ENCODE results near the gene ERICH6. TPM values are rescaled to one million over a fixed set of nuclear protein-coding genes. Genes with fewer than 3 reads are reported as not detected.
A peak's percentile ranks its signal among the peaks of the same experiment; 100 is the strongest.

ERICH6 gene
- total and polyA plus RNA-seq, 5 experiments from 2014 or later, result 0.14 to 0.60 (median 0.27) TPM; not detected in 2

- H3K27ac Mint-ChIP-seq, result no peak overlapping the region
- POLR2A ChIA-PET, result no interaction called here
- ATAC-seq, result no peak
- H3K27me3 Mint-ChIP-seq, result peaks cover 1 to 30% (median 4%) of the 10 kb centered on the region in 5 donors
- H3K4me3 Mint-ChIP-seq, result no peak overlapping the region
- H3K9me3 Mint-ChIP-seq, result no peaks in the 10 kb centered on the region
- peaks cover 0 to 17% (median 6%) of the 10 kb centered on the region in 4 donors for H3K4me1 Mint-ChIP-seq
- no peak for DNase-seq
- no peaks in the 10 kb centered on the region for H3K36me3 Mint-ChIP-seq
Observed at GRCh38 chr3:150662410-150663200, 41.1 kb downstream of the ERICH6 start.

GRCh38 chr3:150656316-150656715, 47.4 kb downstream of the ERICH6 start:
- DNase-seq, result no peak
- no peak for ATAC-seq
- no peaks in the 10 kb centered on the region for H3K36me3 Mint-ChIP-seq
- POLR2A ChIA-PET, result no interaction called here
- peak overlapping the region in 1 of 10 donors; percentile 21 for H3K27ac Mint-ChIP-seq
- peaks cover 0 to 17% (median 3%) of the 10 kb centered on the region in 5 donors for H3K27me3 Mint-ChIP-seq
- peaks cover 0 to 3% (median 0%) of the 10 kb centered on the region in 9 donors for H3K9me3 Mint-ChIP-seq
- H3K4me1 Mint-ChIP-seq, result no peaks in the 10 kb centered on the region
- no peak overlapping the region for H3K4me3 Mint-ChIP-seq

GRCh38 chr3:150653110-150653561, 50.6 kb downstream of the ERICH6 start:
- H3K27ac Mint-ChIP-seq, result no peak overlapping the region
- DNase-seq (no peak), ATAC-seq (no peak)
- H3K36me3 Mint-ChIP-seq, result no peaks in the 10 kb centered on the region
- H3K4me1 Mint-ChIP-seq, result no peaks in the 10 kb centered on the region
- no peak overlapping the region for H3K4me3 Mint-ChIP-seq
- peaks cover 0 to 3% (median 0%) of the 10 kb centered on the region in 9 donors for H3K9me3 Mint-ChIP-seq
- H3K27me3 Mint-ChIP-seq, result peaks cover 0 to 6% (median 1%) of the 10 kb centered on the region in 5 donors
- POLR2A ChIA-PET, result interaction anchor here (0.5 kb wide), 1 partner anchor 50 kb away, joined by 3 read pairs; no protein-coding TSS in a partner anchor

GRCh38 chr3:150640256-150640655, 63.5 kb downstream of the ERICH6 start:
- H3K4me1 Mint-ChIP-seq, result peaks cover 11 to 17% (median 16%) of the 10 kb centered on the region in 4 donors
- no peak for ATAC-seq
- H3K9me3 Mint-ChIP-seq, result no peaks in the 10 kb centered on the region
- POLR2A ChIA-PET, result no interaction called here
- no peak overlapping the region for H3K4me3 Mint-ChIP-seq
- H3K36me3 Mint-ChIP-seq, result peaks cover 0 to 1% (median 0%) of the 10 kb centered on the region in 3 donors
- peaks cover 0 to 4% (median 0%) of the 10 kb centered on the region in 5 donors for H3K27me3 Mint-ChIP-seq
- no peak for DNase-seq
- H3K27ac Mint-ChIP-seq, result no peak overlapping the region

GRCh38 chr3:150639262-150639661, 64.5 kb downstream of the ERICH6 start:
- DNase-seq (no peak), ATAC-seq (no peak)
- Mint-ChIP-seq H3K36me3 (peaks cover 0 to 1% (median 0%) of the 10 kb centered on the region in 3 donors), H3K9me3 (no peaks in the 10 kb centered on the region), H3K27me3 (peaks cover 0 to 4% (median 0%) of the 10 kb centered on the region in 5 donors), H3K27ac (no peak overlapping the region), H3K4me3 (no peak overlapping the region), H3K4me1 (peaks cover 15 to 26% (median 25%) of the 10 kb centered on the region in 4 donors)
- POLR2A ChIA-PET, result no interaction called here

GRCh38 chr3:150636258-150636657, 67.5 kb downstream of the ERICH6 start:
- Mint-ChIP-seq H3K36me3 (peaks cover 0 to 8% (median 0%) of the 10 kb centered on the region in 3 donors), H3K27ac (peak overlapping the region in 7 of 10 donors; percentile 23 to 87 (median 70)), H3K27me3 (no peaks in the 10 kb centered on the region), H3K9me3 (no peaks in the 10 kb centered on the region), H3K4me1 (peaks cover 18 to 28% (median 26%) of the 10 kb centered on the region in 4 donors), H3K4me3 (peak overlapping the region in 7 of 10 donors; percentile 2 to 64 (median 23))
- POLR2A ChIA-PET, result no interaction called here
- peak in 1 of 2 donors; percentile 18 for ATAC-seq
- DNase-seq, result no peak

- ATAC-seq (peak; percentile 77 to 84), DNase-seq (peak in 4 of 10 donors; percentile 11 to 38 (median 24))
- Mint-ChIP-seq H3K36me3 (peaks cover 0 to 12% (median 0%) of the 10 kb centered on the region in 3 donors), H3K27ac (peak overlapping the region; percentile 1 to 87 (median 58)), H3K27me3 (no peaks in the 10 kb centered on the region), H3K4me3 (peak overlapping the region in 7 of 10 donors; percentile 8 to 64 (median 22)), H3K9me3 (no peaks in the 10 kb centered on the region), H3K4me1 (peaks cover 18 to 28% (median 26%) of the 10 kb centered on the region in 4 donors)
- POLR2A ChIA-PET, result interaction anchor here (0.6 to 1.5 kb wide), 5 partner anchors 32 to 822 kb away, joined by 3 to 6 read pairs (median 4); partner anchors contain the start of genes EIF2A, ERICH6, SELENOT and SERP1
Observed at GRCh38 chr3:150635526-150635925, 68.2 kb downstream of the ERICH6 start.

GRCh38 chr3:150635076-150635475, 68.6 kb downstream of the ERICH6 start:
- peak overlapping the region; percentile 1 to 84 (median 54) for H3K27ac Mint-ChIP-seq
- DNase-seq (no peak), ATAC-seq (peak in 1 of 2 donors; percentile 13)
- H3K4me3 Mint-ChIP-seq, result peak overlapping the region in 7 of 10 donors; percentile 8 to 64 (median 22)
- peaks cover 0 to 16% (median 0%) of the 10 kb centered on the region in 3 donors for H3K36me3 Mint-ChIP-seq
- H3K4me1 Mint-ChIP-seq, result peaks cover 20 to 28% (median 26%) of the 10 kb centered on the region in 4 donors
- no peaks in the 10 kb centered on the region for H3K9me3 Mint-ChIP-seq
- POLR2A ChIA-PET, result interaction anchor here (0.6 to 1.5 kb wide), 5 partner anchors 32 to 822 kb away, joined by 3 to 6 read pairs (median 4); partner anchors contain the start of genes EIF2A, ERICH6, SELENOT and SERP1
- no peaks in the 10 kb centered on the region for H3K27me3 Mint-ChIP-seq

- POLR2A ChIA-PET, result no interaction called here
- ATAC-seq (no peak), DNase-seq (no peak)
- no peak overlapping the region for H3K4me3 Mint-ChIP-seq
- H3K36me3 Mint-ChIP-seq, result peaks cover 0 to 42% (median 5%) of the 10 kb centered on the region in 3 donors
- peak overlapping the region in 7 of 10 donors; percentile 11 to 90 (median 67) for H3K27ac Mint-ChIP-seq
- H3K9me3 Mint-ChIP-seq, result no peaks in the 10 kb centered on the region
- no peaks in the 10 kb centered on the region for H3K27me3 Mint-ChIP-seq
- H3K4me1 Mint-ChIP-seq, result peaks cover 17 to 25% (median 24%) of the 10 kb centered on the region in 4 donors
Observed at GRCh38 chr3:150631515-150632221, 72.1 kb downstream of the ERICH6 start.

- H3K4me1 Mint-ChIP-seq, result peaks cover 0 to 10% (median 3%) of the 10 kb centered on the region in 4 donors
- no peak overlapping the region for H3K4me3 Mint-ChIP-seq
- POLR2A ChIA-PET, result no interaction called here
- H3K9me3 Mint-ChIP-seq, result no peaks in the 10 kb centered on the region
- H3K36me3 Mint-ChIP-seq, result peaks cover 12 to 69% (median 13%) of the 10 kb centered on the region in 3 donors
- DNase-seq (no peak), ATAC-seq (no peak)
- peak overlapping the region in 1 of 10 donors; percentile 73 for H3K27ac Mint-ChIP-seq
- H3K27me3 Mint-ChIP-seq, result no peaks in the 10 kb centered on the region
Observed at GRCh38 chr3:150627557-150627956, 76.2 kb downstream of the ERICH6 start.

- Mint-ChIP-seq H3K9me3 (no peaks in the 10 kb centered on the region), H3K27me3 (no peaks in the 10 kb centered on the region), H3K4me1 (peaks cover 5 to 18% (median 12%) of the 10 kb centered on the region in 4 donors), H3K36me3 (peaks cover 12 to 68% (median 13%) of the 10 kb centered on the region in 3 donors), H3K4me3 (no peak overlapping the region), H3K27ac (peak overlapping the region in 6 of 10 donors; percentile 3 to 52 (median 28))
- no peak for DNase-seq
- POLR2A ChIA-PET, result interaction anchor here (0.7 kb wide), 1 partner anchor 950 kb away, joined by 6 read pairs; no protein-coding TSS in a partner anchor
- no peak for ATAC-seq
Observed at GRCh38 chr3:150626148-150626930, 77.4 kb downstream of the ERICH6 start.

- Mint-ChIP-seq H3K9me3 (no peaks in the 10 kb centered on the region), H3K4me1 (peaks cover 12 to 36% (median 31%) of the 10 kb centered on the region in 4 donors), H3K27me3 (no peaks in the 10 kb centered on the region), H3K36me3 (peaks cover 12 to 63% (median 16%) of the 10 kb centered on the region in 3 donors), H3K27ac (peak overlapping the region in 5 of 10 donors; percentile 12 to 52 (median 43)), H3K4me3 (no peak overlapping the region)
- POLR2A ChIA-PET, result no interaction called here
- no peak for ATAC-seq
- no peak for DNase-seq
Observed at GRCh38 chr3:150623945-150624344, 79.8 kb downstream of the ERICH6 start.

Data from naive thymus-derived CD8-positive, alpha-beta T cell (primary cell).